HG02943 (cell line): Measurements from ENCODE around the gene RPS6KC1.
"Not testable (repeated sequence)": the region's sequence is repeated elsewhere in the genome, so short reads cannot be mapped to it uniquely, and the experiment has no call there.

Experiments
- ATAC-seq: cut with Tn5 transposase; IDR thresholded peaks from one replicate; pipeline ENCODE4 v1.9.1; 2021; ENCODE audit warnings: mild to moderate bottlenecking, low read depth, moderate library complexity; ENCODE audit not compliant: unreplicated experiment

The RPS6KC1 gene

DNA sequence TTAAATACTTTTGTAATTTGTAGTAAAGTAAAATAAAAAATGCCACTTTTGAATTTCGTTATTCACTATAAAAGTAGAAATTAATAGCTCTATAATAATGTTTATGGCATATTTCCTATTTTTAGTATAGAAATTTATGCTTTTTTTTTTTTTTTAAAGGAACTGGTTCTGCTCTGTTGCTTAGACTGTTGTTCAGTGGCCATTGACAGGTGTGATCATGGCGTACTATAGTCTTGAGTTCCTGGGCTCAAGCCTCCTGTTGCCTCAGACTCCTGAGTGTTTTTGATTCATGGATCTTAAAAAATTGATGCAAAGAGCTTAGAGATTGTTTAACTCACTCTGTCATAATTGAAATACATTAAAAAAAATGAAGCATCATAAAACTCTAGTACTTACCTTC is 53.6 kb downstream of the RPS6KC1 start:
- ATAC-seq = no peak

DNA sequence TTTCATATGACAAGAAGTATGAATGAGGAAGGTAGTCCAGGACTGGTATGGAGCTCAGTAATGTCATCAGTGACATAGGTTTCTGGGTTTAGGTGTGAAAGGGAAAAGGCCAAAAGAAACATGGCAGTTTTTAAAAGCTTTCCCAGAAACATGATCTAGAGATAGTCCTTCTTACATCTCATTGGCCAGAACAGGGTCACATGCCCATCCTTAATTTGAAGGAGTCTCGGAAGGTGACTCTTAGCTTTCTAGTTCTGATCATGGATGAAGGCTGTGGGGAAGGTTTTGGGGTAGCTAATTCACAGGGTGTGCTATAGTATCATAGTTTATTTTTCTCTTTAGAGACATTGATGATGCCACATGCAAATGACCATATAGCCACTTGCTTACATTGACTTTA is 55.3 kb downstream of the RPS6KC1 start:
- ATAC-seq = no peak

DNA sequence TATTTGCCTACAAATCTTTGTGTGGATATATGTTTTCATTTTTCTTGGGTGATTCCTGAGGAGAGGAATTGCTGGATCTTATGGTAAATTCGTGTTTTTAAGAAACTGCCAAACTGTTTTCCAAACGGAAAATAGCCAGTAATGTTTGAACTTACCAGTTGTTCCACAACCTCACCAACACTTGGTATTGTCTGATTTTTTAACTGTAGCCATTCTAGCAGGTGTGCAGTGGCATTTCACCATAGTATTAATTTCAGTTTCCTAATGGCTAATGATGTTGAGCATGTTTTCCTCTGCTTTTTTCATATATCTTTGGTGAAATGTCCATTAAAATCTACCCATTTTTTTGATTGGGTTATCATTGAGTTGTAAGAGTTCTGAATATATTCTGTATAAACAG is 56.6 kb downstream of the RPS6KC1 start:
- no peak for ATAC-seq

DNA sequence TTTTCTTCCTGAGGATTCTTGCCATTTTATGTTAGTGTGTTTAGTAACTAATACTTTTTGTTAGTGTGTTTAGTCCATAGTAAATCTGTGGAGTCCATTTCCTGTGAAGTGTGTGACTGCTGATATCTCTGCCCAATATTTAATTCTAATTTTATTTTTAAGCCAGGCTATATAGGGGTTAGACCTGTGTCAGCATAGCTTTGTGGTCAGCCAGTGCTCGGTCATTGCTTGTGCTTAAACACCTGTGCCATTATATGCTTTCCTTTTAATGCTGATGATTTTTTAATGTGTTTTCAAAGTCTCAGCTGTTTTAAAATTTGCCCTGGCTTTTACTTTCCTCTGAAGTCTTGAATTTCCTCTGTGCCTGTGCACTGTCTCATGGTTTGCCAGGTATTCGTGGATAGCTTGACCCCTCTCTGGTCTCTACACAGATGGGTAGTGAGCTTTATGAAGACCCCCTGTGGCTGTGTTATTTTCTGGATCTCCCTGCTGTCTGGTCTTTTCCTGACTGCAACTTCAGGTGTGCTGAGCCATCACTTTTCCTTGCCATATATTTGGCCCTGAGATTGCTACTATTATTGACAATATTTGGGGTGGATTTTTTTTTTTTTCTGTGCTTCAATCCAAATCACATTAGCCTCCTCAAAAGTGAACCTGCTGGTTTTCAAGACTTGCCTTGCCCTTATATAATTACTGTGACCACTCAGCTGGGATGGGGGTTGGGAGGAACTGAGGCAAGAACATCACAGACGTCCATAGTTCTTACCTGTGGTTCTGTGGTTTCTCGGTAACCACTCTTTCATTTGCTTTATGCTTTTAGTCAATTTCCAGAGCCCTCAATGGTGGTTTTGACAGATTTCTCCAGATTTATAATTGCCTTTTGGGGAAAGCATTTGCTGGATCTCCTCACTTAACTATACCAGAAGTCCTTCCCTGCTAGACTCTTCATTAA is 59.6 kb downstream of the RPS6KC1 start:
- ATAC-seq = no peak

DNA sequence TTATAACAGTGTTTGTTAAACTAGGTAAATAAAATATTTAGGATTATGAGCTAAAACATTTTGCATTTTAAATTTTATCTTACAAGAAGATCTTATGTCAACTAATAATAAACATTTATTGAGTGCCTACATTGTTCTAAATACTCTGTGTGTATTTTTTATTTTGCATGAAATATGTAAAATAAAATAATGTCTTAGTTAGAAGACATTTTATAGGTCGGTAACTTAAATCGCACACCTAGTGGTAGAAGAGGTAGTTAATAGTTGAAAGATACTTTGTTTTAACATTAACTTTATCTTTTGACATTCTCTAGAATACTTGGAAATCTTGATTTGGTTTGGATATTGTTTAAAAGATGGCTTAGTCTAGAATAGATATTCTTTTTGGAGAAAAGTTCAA is 60.5 kb downstream of the RPS6KC1 start:
- ATAC-seq = no peak

DNA sequence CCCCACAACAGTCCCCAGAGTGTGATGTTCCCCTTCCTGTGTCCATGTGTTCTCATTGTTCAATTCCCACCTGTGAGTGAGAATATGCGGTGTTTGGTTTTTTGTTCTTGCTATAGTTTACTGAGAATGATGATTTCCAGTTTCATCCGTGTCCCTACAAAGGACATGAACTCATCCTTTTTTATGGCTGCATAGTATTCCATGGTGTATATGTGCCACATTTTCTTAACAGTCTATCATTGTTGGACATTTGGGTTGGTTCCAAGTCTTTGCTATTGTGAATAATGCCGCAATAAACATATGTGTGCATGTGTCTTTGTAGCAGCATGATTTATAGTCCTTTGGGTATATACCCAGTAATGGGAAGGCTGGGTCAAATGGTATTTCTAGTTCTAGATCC is 61.7 kb downstream of the RPS6KC1 start:
- not testable (repeated sequence) for ATAC-seq

DNA sequence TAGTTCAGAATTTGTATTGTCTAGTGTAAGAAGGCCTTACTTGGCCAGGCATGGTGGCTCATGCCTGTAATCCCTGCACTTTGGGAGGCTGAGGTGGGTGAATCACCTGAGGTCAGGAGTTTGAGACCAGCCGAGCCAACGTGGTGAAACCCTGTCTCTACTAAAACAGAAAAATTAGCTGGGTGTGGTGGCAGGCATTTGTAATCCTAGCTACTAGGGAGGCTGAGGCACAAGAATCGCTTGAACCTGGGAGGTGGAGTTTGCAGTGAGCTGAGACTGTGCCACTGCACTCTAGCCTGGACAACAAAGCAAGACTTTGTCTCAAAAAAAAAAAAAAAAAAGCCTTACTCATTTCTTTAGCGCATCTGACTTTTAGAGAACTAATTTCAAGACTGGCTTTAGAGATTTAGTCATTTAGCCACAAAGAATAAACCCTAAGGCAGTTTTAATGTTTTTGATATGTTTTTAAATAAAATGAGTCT is 66.7 kb downstream of the RPS6KC1 start:
- not testable (repeated sequence) for ATAC-seq

DNA sequence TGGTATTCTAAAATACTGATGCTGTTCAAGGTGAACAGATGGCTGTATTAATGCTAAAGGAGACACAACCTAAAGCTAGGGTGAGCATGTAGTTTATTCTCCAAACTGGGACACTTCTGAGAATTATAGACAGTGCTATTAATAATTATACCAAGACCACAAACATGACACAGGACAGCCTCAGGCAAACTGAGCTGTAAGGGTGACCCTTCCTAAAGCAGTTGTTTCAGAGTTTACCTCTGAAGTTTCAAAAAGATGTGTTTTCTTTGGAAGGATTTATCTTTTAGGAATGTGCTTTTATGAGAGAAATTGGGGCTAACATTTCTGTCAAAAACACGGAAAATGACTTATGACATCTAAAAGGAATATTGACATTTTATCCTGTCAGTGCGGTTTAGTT is 68.8 kb downstream of the RPS6KC1 start:
- ATAC-seq = no peak

DNA sequence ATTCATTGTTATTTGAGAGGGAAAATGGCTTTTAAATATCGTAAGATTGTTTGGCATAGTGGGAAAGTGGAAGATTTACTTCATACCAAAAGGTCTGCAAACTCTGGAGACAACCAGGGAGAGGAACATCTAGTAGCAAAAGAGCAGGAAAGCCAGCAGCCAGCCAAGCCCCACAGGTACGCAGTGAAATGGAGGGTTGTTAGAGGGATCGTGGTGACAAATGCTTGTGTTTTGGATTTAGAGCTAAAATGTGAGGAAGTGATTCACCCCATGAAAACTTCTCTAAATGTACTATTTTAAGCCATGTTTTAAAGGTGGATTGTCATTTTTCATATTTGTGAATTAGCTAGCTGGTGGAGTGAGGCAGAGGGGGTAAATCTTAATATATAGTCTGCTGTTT is 69.3 kb downstream of the RPS6KC1 start:
- no peak for ATAC-seq

DNA sequence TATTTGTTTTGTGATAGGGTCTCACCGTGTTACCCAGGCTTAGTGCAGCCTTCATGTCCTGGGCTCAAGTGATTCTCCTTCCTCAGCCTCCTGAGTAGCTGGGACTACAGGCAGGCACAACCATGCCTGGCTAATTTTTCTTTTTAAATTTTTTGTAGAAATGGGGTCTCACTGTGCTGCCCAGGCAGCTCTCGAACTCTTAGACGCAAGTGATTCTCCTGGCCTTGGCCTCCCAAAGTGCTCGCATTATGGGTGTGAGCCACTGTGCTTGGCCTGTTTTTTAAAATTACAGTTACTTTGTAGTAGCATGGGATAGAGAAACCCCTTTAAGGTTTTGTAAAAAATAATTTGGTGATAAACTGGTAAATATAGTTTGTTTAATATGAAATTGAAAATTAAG is 69.9 kb downstream of the RPS6KC1 start:
- no peak for ATAC-seq

DNA sequence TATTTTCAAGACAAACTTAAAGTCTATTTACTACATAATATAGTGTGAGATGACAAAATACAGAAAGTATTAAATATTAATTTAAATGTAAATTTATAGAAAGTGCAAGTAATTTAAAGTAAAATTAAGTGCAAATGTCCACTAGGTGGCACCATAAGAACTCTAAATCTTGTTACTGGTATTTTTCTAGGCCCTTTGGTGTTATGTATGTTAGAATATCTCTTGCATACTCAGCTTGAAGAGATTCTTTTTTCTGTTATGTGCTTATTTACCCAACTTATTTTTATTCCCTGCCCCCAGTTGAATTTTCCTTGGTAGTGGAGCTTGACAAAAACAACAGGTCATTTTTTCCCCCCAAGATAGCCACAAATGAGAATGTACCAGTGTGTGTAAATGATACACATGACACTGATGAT is 71.5 kb downstream of the RPS6KC1 start:
- ATAC-seq = no peak

DNA sequence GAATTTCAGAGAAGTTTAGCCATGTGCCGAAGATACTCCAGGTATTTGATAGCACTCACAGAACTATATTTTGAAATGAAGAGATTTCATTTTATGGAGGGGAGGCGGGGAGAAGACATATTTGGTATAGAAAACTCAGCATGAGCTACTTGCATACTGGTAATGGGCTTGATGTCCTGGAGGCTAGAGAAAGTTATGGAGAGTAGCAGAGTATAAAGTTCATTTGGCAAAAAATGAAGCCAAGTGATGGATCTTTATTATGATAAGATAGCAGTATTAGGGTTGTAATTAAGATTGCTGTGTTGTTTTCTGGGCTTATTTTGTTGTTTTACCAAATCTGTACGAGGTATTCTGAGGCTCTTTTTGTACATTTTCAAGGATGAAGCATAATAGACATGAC is 72.0 kb downstream of the RPS6KC1 start:
- no peak for ATAC-seq

DNA sequence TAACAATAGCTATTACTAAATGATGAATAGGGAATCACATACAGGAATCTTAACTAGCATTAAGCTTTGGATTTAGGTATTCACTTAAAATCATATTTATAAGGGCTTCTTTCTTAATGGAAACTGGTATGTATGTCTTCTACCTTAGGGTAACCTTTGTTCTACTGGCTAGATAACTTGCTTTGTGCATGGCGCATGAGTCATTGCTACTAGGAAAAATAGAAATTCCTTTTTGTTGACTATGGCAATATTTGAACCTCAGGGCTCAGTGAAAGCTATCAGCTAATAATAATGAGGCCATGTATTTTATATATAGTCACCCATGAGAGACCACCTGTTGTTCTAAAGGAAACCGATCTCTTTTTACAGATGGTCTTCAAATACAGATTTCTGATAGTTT is 72.5 kb downstream of the RPS6KC1 start:
- no peak for ATAC-seq

DNA sequence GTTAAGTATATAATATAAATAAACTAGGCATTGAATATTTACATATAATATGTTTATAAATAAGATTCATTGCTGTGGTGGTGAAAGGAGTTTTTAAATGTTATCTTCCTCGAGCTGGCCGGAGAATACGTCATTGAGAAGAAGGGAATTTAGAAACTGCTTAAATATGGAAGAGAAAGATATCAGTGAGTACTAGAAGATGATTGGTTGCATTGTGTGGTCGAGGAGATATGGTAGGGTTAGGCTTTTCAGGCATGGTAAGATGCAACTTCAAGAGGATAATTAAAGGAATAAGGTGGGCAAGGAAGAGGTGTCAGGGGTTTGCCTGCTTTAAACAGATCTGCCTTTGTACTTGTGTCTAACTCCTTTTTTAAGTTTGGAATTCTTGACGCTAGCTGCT is 73.5 kb downstream of the RPS6KC1 start:
- no peak for ATAC-seq

DNA sequence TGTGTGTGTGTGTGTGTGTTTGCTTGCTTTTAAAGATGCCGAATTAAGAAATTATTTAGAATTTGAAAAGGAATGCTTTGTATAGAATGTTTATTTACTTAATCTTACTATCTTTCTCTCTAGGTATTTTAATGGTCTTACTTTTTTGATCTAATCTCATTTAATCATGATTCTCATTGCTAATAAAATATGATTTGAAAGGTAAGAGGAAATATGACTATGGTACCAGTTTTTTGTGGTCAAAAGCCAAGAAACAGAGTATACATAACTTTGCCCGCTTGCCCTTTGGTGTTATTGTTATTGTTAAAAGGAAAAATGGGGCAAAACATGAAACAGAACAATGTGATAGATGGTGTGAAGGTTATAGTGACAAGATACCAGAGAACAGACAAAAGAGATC is 74.6 kb downstream of the RPS6KC1 start:
- no peak for ATAC-seq

DNA sequence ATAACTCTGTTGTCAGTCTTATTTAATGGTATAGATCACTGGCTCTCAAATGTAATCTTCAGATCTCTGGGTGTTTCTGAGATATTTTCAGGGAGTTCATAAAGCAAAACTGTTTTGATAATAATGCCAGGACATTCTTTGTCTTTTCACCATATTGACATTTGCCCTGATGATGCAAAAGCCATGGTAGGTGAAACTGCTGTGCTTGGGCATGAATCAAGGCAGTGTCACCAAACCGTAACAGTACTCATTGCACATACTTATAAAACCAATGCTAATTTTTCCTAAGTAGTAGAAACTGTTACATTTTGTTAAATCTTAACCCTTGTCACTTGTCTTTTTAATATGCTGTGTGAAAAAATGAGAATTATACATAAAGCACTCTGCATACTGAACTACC is 76.0 kb downstream of the RPS6KC1 start:
- ATAC-seq = no peak

DNA sequence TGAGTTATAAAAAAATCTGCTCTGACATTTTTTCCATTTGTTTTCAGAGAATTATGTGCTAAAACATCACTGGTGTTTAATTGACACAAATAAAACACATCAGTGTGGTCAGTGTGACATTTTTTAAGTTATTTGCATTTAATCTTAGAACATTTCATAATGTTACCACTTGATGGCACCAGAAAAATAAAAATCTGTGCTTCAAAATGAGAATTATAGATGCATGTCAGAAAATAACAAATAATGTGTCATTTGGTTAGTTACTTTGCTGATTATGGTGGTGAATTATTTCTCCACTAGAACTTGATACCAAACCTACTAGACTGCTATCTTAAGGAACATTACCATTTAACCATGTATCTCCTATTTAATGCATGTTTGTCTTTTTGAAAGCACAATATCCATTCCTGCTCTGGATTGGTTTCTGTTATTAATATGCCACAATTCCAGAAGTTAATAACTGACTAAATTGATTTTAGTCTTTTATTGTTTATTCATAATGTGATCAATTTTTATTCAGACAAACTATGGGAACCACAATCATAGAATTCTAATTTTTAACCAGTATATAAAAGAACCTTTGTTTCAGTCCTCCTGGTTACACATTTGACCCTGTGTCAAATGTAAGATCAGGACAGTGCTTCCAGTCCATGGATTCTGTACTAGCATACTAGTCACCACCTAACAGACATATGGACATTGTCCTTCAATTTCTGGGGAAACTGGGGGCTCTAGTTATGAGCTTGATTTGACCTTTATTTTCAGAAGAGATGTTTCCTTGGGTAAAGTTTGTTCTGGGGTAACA is 81.0 kb downstream of the RPS6KC1 start:
- ATAC-seq = no peak

DNA sequence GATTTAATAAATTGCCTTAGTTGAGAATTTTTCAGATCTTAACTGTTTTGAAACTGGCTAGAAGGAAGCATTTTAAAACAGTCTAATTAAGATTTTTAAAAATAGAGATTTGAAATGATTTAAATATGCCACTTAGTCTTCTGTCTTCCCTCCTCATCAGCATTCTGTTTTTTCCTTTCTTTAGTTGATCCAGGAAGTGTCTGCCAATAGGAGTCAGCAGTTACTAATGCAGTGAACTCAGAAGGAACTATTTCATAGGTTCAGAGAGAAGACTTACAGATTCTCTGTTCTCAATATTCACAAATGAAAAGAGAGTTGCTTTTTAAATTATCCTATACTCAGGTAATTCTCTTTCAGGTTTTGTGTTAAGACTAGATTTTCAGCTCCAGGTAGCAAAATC is 84.5 kb downstream of the RPS6KC1 start:
- no peak for ATAC-seq

DNA sequence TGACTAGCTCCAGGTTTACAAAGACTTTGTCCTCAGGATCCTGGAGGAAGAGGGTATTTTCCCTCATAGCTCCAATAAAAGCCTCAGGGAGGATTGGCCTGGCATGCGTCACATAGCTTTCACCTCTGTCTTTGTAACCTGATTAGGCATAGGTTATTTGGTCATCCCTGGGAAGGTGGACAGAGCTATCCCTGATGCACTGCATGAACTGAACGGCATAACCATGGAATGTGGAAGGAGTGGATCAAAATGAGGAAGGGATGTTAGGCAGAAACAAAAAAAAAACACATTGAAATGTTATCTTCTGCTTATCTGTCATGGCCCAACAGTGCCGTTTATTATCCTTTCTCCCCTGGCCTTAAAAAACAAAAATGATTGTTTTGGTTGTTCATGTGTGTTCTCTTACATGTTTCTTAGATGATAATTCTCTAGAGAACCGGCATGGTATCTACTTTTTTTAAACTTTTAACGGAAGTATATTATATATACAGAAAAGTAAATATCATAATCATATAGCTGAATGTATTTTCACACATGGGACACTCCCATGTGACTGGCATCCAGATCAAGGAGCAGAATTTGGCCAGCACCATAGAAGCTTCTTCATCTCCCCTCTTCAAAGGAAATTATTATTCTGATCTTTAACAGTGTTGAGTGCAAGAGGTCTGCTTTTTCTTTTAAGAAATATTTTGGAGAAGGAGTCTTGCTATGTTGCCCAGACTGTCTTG is 85.3 kb downstream of the RPS6KC1 start:
- ATAC-seq = no peak

DNA sequence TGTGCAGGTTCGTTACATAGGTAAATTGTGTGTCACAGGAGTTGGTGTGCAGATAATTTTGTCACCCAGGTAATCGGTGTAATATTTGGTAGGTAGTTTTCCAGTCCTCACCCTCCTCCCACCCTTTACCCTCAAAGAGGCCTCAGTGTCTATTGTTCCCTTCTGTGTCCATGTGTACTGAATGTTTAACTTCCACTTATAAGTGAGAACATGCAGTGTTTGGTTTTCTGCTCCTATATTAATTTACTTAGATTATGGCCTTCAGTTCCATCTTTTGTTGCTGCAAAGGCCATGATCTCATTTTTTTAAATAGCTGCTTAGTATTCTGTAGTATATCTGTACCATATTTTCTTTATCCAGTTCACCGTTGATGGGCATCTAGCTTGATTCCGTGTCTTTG is 87.3 kb downstream of the RPS6KC1 start:
- ATAC-seq = no peak

DNA sequence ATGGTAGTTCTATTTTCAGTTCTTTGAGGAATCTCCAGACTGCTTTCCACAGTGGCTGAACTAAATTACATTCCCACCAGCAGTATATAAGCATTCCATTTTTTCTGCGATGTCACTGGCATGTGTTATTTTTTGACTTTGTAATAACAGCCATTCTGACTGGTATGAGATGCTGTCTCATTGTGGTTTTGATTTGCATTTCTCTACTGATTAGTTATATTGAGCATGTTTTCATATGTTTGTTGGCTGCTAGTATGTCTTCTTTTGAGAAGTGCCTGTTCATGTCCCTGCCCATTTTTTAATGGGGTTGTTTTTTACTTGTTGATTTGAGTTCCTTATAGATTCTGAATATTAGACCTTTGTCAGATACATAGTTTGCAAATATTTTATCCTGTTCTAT is 87.9 kb downstream of the RPS6KC1 start:
- no peak for ATAC-seq
